ENCODE data around the gene MLN. TPM values are rescaled to one million over a fixed set of nuclear protein-coding genes. Genes with fewer than 3 reads are reported as not detected.

MLN gene
- total and polyA plus RNA-seq, 2 of the 4 experiments (the other 2 are of a cell fraction) = not detected

- Histone ChIP-seq H2BK120ac (ENCODE audit: low read depth, low read length) (no peak overlapping the region), H3K27me3 (ENCODE audit: control insufficient read depth, insufficient read depth, low read length) (peaks cover 13% of the 10 kb centered on the region), H3K9me1 (ENCODE audit: insufficient read depth, low read length) (peaks cover 5% of the 10 kb centered on the region; the same call in 1 of the 2 replicates), H4K20me1 (ENCODE audit: insufficient read depth, low read length) (0 out of 2 replicates have a peak, but pooled peaks cover under 1% of the 10 kb centered on the region), H3K27ac (ENCODE audit: insufficient read depth, low read length) (no peak overlapping the region), H3K79me1 (ENCODE audit: low read depth in 1 of 2, low read length in 2 of 2) (peaks cover 9 to 11% of the 10 kb centered on the region in 2 experiments; a peak in 3 of 4 replicates), H2BK20ac (ENCODE audit: low read depth, low read length) (no peak overlapping the region), H3K4me2 (ENCODE audit: low read depth, low read length) (no peak overlapping the region), H3K23ac (ENCODE audit: low read depth, low read length) (no peak overlapping the region), H2AK9ac (replicated peaks; ENCODE audit: low read depth, low read length, poor library complexity) (no peak overlapping the region), H2AK5ac (ENCODE audit: low read depth, low read length) (no peak overlapping the region), H3K4ac (ENCODE audit: low read depth, low read length) (no peak overlapping the region), H3K18ac (ENCODE audit: low read depth, low read length) (no peak overlapping the region), H2AFZ (replicated peaks; ENCODE audit: low read length, poor library complexity) (no peak overlapping the region), H4K5ac (ENCODE audit: low read depth, low read length) (no peak overlapping the region), H3K36me3 (ENCODE audit: control insufficient read depth, insufficient read depth, low read length) (no peaks in the 10 kb centered on the region), H3K9ac (ENCODE audit: low read depth, low read length) (no peak overlapping the region), H4K91ac (ENCODE audit: insufficient read depth, low read depth, low read length) (no peak overlapping the region), H3K4me1 (ENCODE audit: control insufficient read depth, insufficient read depth, low read length) (0 out of 2 replicates have a peak, but pooled peaks cover 3% of the 10 kb centered on the region), H3K9me3 (ENCODE audit: control insufficient read depth, insufficient read depth, low read length) (no peaks in the 10 kb centered on the region), H3K14ac (replicated peaks; ENCODE audit: low read depth, low read length) (no peak overlapping the region), H3K56ac (ENCODE audit: extremely low read depth, insufficient read depth, low read length) (no peak overlapping the region), H2BK5ac (ENCODE audit: low read depth, low read length, poor library complexity, severe bottlenecking) (no peak overlapping the region), H4K8ac (ENCODE audit: low read depth in 2 of 2, low read length in 2 of 2) (no peak overlapping the region), H3K4me3 (ENCODE audit: insufficient read depth, low read depth, low read length) (no peak overlapping the region), H2BK15ac (ENCODE audit: low read depth, low read length) (no peak overlapping the region)
- no TSS peak for BruUV-seq (replicated peaks)
- intact Hi-C loops (cut with micrococcal nuclease) = no loop called here
- no CpG with 5 or more reads among the region's 10 CpGs for WGBS, 2 experiments (ENCODE audit: extremely low coverage in 2 of 2, insufficient read length in 1 of 2)
- dilution Hi-C loops (cut with HindIII; ENCODE audit: low sequenced_read_pairs, unreplicated experiment) = no loop called here
- CTCF ChIA-PET = no interaction called here
- in situ Hi-C loops (cut with MboI; ENCODE audit: low sequenced_read_pairs) = no loop called here
- TF ChIP-seq BHLHE40 (IDR thresholded peaks at IDR 0.05; ENCODE audit: low read depth, low read length) (no peak), FOS (IDR thresholded peaks at IDR 0.05; ENCODE audit: low read depth, low read length) (no peak), CHD1 (IDR thresholded peaks at IDR 0.05; ENCODE audit: low read depth, low read length) (no peak), ELK1 (IDR thresholded peaks at IDR 0.05; ENCODE audit: borderline replicate concordance, low read depth, low read length) (no peak), MAFK (IDR thresholded peaks at IDR 0.05; ENCODE audit: low read depth, low read length) (no peak)
- no peak for ATAC-seq (ENCODE audit: low read depth)
- DNase-seq = no peak
- POLR2A ChIA-PET (ENCODE audit: unreplicated experiment) = no interaction called here
Measured at GRCh38 chr6:33792981-33793380, 10.8 kb downstream of the MLN start.
